SK-N-SH treated with all-trans-retinoic acid at 6 μM for 48 hours (cell line): ENCODE results near the gene PIM3.

ENCODE experiments used
- ATAC-seq: fragments of 200-7000 bp; cut with Tn5 transposase; 3 replicates; pipeline ENCODE4 v1.9.1; 2020; ENCODE audit warnings: mild to moderate bottlenecking, moderate library complexity
- ARNTL ChIP-seq: fragments of 450-650 bp; formaldehyde crosslinking; IDR thresholded peaks from 2 replicates; pipeline ENCODE4 v1.5.0; 2020; ENCODE audit warnings: low read depth, mild to moderate bottlenecking, moderate library complexity, borderline replicate concordance
- BACH2 ChIP-seq: fragments of 250-450 bp; sonication (Bioruptor Pico); IDR thresholded peaks from 2 replicates; pipeline ENCODE4 v1.9.0; 2021; ENCODE audit warnings: mild to moderate bottlenecking, borderline replicate concordance
- CSDC2 ChIP-seq: fragments of 250-450 bp; sonication (Bioruptor Pico); IDR thresholded peaks from 2 replicates; pipeline ENCODE4 v1.5.0; 2020; ENCODE audit warnings: mild to moderate bottlenecking, moderate library complexity
- ESRRG ChIP-seq: fragments of 250-450 bp; sonication (Bioruptor Pico); IDR thresholded peaks from 2 replicates; pipeline ENCODE4 v1.6.1; 2021; ENCODE audit warnings: mild to moderate bottlenecking
- ISL1 ChIP-seq: fragments of 250-450 bp; sonication (Bioruptor Pico); IDR thresholded peaks from 2 replicates; pipeline ENCODE4 v2.1.2; 2022; ENCODE audit warnings: mild to moderate bottlenecking, moderate library complexity
- OSR1 ChIP-seq: fragments of 250-450 bp; sonication (Bioruptor Pico); IDR thresholded peaks from 2 replicates; pipeline ENCODE4 v1.8.0; 2022; ENCODE audit warnings: moderate library complexity, mild to moderate bottlenecking, inconsistent platforms
- PPARA ChIP-seq: fragments of 250-450 bp; sonication (Bioruptor Pico); IDR thresholded peaks from 2 replicates; pipeline ENCODE4 v1.5.0; 2020; ENCODE audit warnings: mild to moderate bottlenecking, borderline replicate concordance
- SNAI2 ChIP-seq: fragments of 250-450 bp; sonication (Bioruptor Pico); IDR thresholded peaks from 2 replicates; pipeline ENCODE4 v1.5.0; 2020; ENCODE audit warnings: mild to moderate bottlenecking, moderate library complexity
- TCF4 ChIP-seq: fragments of 250-450 bp; sonication (Bioruptor Pico); IDR thresholded peaks from 2 replicates; pipeline ENCODE4 v1.8.0; 2021; ENCODE audit warnings: mild to moderate bottlenecking, moderate library complexity, borderline replicate concordance
- TOX ChIP-seq: fragments of 250-450 bp; sonication (Bioruptor Pico); IDR thresholded peaks from 2 replicates; pipeline ENCODE4 v1.8.0; 2021; ENCODE audit warnings: mild to moderate bottlenecking, moderate library complexity, borderline replicate concordance
- TSHZ2 ChIP-seq: fragments of 250-450 bp; sonication (Bioruptor Pico); IDR thresholded peaks from 2 replicates; pipeline ENCODE4 v1.5.0; 2020; ENCODE audit warnings: mild to moderate bottlenecking, moderate library complexity
- ZC3H10 ChIP-seq: fragments of 250-450 bp; sonication (Bioruptor Pico); IDR thresholded peaks from 2 replicates; pipeline ENCODE4 v1.5.1; 2021; ENCODE audit warnings: mild to moderate bottlenecking, moderate library complexity
- ZFP3 ChIP-seq: fragments of 250-450 bp; sonication (Bioruptor Pico); IDR thresholded peaks from 2 replicates; pipeline ENCODE4 v1.5.0; 2020; ENCODE audit warnings: mild to moderate bottlenecking, moderate library complexity
- ZFP30 ChIP-seq: fragments of 450-650 bp; formaldehyde crosslinking; IDR thresholded peaks from 2 replicates; pipeline ENCODE4 v1.5.0; 2022; ENCODE audit warnings: mild to moderate bottlenecking, moderate library complexity
- ZNF565 ChIP-seq: fragments of 450-650 bp; formaldehyde crosslinking; conservative IDR thresholded peaks from 2 replicates; pipeline ENCODE4 v1.5.0; 2020; ENCODE audit warnings: low read depth, mild to moderate bottlenecking, moderate library complexity
- ZNF70 ChIP-seq: fragments of 450-650 bp; formaldehyde crosslinking; IDR thresholded peaks from 2 replicates; pipeline ENCODE4 v1.5.0; 2020; ENCODE audit warnings: mild to moderate bottlenecking, moderate library complexity
- ZNF8 ChIP-seq: fragments of 450-650 bp; formaldehyde crosslinking; IDR thresholded peaks from 2 replicates; pipeline ENCODE4 v1.5.0; 2020; ENCODE audit warnings: mild to moderate bottlenecking, moderate library complexity
- TF ChIP-seq, protein P1 (sequence below): fragments of 250-450 bp; sonication (Bioruptor Pico); IDR thresholded peaks from 2 replicates; pipeline ENCODE4 v1.8.0; 2021; ENCODE audit warnings: low read depth, mild to moderate bottlenecking, moderate library complexity, borderline replicate concordance
- TF ChIP-seq, protein P2 (sequence below): fragments of 250-450 bp; sonication (Bioruptor Pico); IDR thresholded peaks from 2 replicates; pipeline ENCODE4 v1.5.1; 2020; ENCODE audit warnings: low read depth, mild to moderate bottlenecking, moderate library complexity
- TF ChIP-seq, protein P3 (sequence below): fragments of 250-450 bp; sonication (Bioruptor Pico); IDR thresholded peaks from 2 replicates; pipeline ENCODE4 v1.8.0; 2020; ENCODE audit warnings: mild to moderate bottlenecking, moderate library complexity, borderline replicate concordance

The PIM3 gene

DNA sequence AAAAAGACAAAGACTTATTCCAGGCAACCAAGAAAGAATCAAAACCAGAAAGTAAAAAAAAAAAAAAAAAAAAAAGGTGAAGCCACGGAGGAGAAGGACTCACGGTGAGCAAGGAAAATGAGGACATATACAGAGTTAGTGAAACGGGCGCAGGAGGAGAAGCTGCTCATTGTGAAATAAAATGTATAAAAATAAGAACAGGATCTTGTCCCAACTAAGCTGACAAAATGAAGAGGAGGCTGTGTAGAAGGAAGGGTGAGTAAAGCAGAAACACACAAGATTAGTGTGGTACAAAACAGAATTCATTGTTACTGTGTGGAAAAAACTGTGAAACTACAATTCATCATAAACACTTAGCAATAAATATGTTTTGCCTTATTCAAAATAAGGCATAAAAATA, 44.3 kb downstream of the PIM3 start:
- TF ChIP-seq SNAI2: no peak
- no peak for TF ChIP-seq ZNF565 (CRISPR knock-in tag)
- TF ChIP-seq ZC3H10 (CRISPR knock-in tag): no peak
- TF ChIP-seq TSHZ2 (CRISPR knock-in tag): no peak
- no peak for TF ChIP-seq ISL1
- TF ChIP-seq ZNF8 (CRISPR knock-in tag): no peak
- TF ChIP-seq, protein P1, sequence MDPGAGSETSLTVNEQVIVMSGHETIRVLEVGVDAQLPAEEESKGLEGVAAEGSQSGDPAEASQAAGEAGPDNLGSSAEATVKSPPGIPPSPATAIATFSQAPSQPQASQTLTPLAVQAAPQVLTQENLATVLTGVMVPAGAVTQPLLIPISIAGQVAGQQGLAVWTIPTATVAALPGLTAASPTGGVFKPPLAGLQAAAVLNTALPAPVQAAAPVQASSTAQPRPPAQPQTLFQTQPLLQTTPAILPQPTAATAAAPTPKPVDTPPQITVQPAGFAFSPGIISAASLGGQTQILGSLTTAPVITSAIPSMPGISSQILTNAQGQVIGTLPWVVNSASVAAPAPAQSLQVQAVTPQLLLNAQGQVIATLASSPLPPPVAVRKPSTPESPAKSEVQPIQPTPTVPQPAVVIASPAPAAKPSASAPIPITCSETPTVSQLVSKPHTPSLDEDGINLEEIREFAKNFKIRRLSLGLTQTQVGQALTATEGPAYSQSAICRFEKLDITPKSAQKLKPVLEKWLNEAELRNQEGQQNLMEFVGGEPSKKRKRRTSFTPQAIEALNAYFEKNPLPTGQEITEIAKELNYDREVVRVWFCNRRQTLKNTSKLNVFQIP (CRISPR knock-in tag): no peak
- no peak for TF ChIP-seq BACH2 (CRISPR knock-in tag)
- TF ChIP-seq ZFP3 (CRISPR knock-in tag): no peak
- TF ChIP-seq, protein P2, sequence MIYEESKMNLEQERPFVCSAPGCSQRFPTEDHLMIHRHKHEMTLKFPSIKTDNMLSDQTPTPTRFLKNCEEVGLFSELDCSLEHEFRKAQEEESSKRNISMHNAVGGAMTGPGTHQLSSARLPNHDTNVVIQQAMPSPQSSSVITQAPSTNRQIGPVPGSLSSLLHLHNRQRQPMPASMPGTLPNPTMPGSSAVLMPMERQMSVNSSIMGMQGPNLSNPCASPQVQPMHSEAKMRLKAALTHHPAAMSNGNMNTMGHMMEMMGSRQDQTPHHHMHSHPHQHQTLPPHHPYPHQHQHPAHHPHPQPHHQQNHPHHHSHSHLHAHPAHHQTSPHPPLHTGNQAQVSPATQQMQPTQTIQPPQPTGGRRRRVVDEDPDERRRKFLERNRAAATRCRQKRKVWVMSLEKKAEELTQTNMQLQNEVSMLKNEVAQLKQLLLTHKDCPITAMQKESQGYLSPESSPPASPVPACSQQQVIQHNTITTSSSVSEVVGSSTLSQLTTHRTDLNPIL (CRISPR knock-in tag): no peak
- no peak for TF ChIP-seq CSDC2
- TF ChIP-seq ZFP30 (CRISPR knock-in tag): no peak
- no peak for TF ChIP-seq TCF4
- TF ChIP-seq ZNF70 (CRISPR knock-in tag): no peak
- TF ChIP-seq, protein P3, sequence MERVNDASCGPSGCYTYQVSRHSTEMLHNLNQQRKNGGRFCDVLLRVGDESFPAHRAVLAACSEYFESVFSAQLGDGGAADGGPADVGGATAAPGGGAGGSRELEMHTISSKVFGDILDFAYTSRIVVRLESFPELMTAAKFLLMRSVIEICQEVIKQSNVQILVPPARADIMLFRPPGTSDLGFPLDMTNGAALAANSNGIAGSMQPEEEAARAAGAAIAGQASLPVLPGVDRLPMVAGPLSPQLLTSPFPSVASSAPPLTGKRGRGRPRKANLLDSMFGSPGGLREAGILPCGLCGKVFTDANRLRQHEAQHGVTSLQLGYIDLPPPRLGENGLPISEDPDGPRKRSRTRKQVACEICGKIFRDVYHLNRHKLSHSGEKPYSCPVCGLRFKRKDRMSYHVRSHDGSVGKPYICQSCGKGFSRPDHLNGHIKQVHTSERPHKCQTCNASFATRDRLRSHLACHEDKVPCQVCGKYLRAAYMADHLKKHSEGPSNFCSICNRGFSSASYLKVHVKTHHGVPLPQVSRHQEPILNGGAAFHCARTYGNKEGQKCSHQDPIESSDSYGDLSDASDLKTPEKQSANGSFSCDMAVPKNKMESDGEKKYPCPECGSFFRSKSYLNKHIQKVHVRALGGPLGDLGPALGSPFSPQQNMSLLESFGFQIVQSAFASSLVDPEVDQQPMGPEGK (CRISPR knock-in tag): no peak
- TF ChIP-seq PPARA: no peak
- no peak for ATAC-seq

- no peak for ATAC-seq
- TF ChIP-seq ISL1: no peak
- no peak for TF ChIP-seq ZNF565 (CRISPR knock-in tag)
- no peak for TF ChIP-seq TCF4
- TF ChIP-seq, protein P3 (CRISPR knock-in tag): no peak
- no peak for TF ChIP-seq TOX (CRISPR knock-in tag)
- TF ChIP-seq PPARA: no peak
- TF ChIP-seq CSDC2: no peak
- TF ChIP-seq ZFP3 (CRISPR knock-in tag): no peak
- no peak for TF ChIP-seq ARNTL (CRISPR knock-in tag)
- no peak for TF ChIP-seq TSHZ2 (CRISPR knock-in tag)
- TF ChIP-seq ESRRG (CRISPR knock-in tag): no peak
- TF ChIP-seq, protein P2 (CRISPR knock-in tag): no peak
- no peak for TF ChIP-seq SNAI2
- TF ChIP-seq, protein P1 (CRISPR knock-in tag): no peak
- TF ChIP-seq BACH2 (CRISPR knock-in tag): no peak
- no peak for TF ChIP-seq OSR1 (CRISPR knock-in tag)
- TF ChIP-seq ZFP30 (CRISPR knock-in tag): no peak
- TF ChIP-seq ZNF8 (CRISPR knock-in tag): no peak
- TF ChIP-seq ZNF70 (CRISPR knock-in tag): no peak
- no peak for TF ChIP-seq ZC3H10 (CRISPR knock-in tag)
These were observed 46.5 kb downstream of the PIM3 start for GRCh38 chr22:50007057-50007511.
